NCI-H526 (cell line): Measurements from ENCODE around the gene INHBC.
A peak's percentile ranks its signal among the peaks of the same experiment; 100 is the strongest.

ENCODE experiments used
- DNase-seq, 2 experiments: peaks; one replicate each; lab custom pipeline; 2025; lab: John Stamatoyannopoulos, UW

The INHBC gene

GRCh38 chr12:57469296-57470164 is 34.9 kb downstream of the INHBC start:
- DNase-seq = no peak

GRCh38 chr12:57470286-57470969 is 35.8 kb downstream of the INHBC start:
- no peak for DNase-seq

- DNase-seq = no peak
These were observed 36.5 kb downstream of the INHBC start for GRCh38 chr12:57470970-57471656.

DNA sequence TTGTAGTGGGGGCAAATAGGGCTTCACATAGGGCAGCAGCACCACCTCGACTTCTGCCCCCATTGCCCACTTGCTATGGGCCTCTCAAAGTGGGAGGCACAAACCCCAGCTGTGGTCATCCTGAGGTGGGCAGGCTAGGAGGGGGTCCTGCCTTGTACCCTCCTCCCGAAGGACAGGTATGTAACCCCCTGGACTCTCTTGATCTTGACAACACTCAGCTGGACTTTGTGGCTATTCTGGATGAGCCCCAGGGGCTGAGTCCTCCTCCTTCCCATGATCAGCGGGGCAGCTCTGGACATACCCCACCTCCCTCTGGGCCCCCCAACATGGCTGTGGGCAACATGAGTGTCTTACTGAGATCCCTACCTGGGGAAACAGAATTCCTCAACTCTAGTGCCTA is 37.1 kb downstream of the INHBC start:
- DNase-seq = no peak

DNA sequence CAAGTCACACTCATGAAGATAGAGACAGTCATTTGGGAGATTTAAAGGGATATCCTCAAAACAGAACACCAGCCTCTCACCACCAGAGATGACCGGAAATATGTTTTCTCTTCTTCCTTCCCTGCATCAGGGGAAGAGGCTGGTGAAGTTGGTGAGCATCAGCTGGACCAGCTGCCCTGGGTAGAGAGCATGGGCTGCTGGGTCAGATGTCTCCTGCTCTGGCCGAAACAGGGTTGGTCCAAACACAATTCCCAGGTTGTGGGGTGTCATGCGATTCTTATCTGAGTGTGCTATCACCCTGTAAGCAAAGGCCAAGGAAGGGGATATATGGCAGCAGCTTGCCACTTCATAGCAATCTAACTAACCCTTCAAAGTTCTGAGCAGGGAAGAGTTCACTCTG is 37.8 kb downstream of the INHBC start:
- DNase-seq = no peak

- peak in 1 of 2 experiments; percentile 23 for DNase-seq
These were observed 38.8 kb downstream of the INHBC start for GRCh38 chr12:57473392-57473791.

- no peak for DNase-seq
These were observed 39.3 kb downstream of the INHBC start for GRCh38 chr12:57473886-57474285.

GRCh38 chr12:57474430-57474829 is 39.8 kb downstream of the INHBC start:
- no peak for DNase-seq

DNA sequence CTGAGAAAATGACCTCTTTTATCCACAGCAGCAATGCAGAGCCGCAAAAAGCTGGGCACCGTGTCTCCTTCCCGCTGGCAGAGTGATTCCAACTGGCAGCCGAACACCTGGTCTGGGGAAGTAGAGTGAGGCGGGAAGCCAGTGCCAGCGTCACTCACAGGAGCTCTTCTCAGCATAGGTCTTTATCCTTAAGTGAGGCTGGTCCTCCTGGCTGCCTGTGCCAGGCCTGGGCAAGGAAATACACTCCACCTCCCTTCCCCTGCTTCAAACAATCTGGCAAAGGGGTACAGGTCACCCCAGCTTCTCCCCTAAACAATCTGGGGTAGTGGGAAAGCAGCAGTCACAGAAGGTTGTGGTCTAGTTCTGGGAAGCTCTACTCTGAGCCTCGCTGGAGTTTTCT is 40.3 kb downstream of the INHBC start:
- peak in 1 of 2 experiments; percentile 33 for DNase-seq

DNA sequence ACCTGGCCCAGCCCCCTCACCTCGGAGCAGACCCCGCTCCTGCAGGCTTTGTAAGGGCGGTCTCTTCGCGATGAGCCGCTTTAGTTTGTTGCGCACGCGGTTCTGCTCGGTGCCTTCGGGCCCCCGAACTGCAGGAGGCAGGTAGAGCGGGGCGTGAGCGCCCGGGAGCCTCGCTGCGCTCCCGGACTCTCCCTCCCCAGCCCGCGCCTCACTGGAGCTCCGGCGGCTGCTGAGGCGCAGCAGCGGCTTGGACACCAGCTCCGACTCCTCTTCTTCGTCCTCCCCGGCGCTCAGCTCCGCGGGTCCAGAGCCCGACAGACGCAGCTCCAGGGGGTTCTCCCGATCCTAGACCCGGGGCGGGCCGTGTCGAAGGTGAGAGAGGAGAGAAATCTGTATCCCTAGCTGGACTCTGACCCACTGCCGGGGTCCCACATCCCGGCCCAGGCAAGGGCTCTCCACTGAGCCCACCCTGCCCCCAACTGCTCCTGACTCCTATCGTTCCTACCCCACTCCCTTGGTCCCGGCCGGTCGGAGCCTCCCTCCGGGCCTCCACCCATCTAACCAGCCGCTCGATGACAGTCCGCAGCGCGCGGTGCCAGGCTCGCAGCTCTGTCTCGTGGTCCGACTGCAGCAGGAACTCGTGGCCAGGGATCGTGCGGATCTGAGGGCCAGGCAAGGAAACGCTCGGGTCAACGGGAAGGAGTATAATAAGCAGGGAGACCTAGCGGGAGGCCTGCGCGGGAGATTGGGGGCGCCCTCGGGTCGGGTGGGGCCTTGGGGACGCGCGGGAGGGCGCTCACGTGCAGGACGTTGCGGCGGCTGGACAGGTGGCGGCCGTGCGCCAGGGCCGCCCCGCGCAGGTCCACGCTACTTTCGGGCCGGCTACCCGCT is 40.9 kb downstream of the INHBC start:
- peak in 1 of 2 experiments; percentile 61 for DNase-seq

DNA sequence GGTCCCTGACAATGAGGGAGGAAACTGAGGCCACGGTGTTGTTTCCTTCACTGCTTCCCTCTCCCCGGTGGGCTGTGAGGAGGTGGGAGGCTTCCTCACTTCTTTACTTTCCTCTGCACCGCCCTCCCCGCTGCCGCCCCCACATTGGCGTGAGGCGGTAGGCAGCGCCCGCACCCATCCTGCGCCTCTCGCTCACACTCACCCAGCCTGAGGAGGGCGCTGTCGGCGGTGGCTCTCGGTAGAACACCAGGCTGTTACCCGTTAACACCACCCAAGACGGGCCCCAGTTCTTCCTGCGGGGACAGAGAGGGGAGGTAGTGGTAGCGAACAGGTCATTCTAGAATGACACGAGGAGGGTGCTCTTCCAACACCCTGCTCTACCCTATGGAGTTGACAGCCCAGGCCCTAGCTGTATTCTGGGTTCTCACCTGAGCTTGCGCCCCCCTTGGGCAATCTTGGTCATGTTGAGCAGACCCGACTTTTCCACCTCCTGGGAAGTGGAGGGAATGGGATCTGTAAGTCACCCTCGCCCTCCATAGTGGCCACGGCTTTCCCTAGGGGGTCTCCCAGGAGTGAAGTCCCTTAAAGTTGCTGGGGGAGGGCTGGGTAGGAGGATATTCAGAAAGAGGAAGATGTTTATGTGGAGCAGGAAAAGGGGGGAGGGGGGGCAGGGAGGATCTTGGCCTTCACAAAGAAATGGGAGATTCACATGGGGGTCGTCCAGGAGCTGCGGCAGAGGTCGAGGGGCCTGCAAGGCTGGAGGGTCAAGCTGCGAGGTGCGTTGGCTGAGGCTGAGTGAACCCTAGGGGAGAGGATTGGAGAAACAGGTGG is 41.8 kb downstream of the INHBC start:
- peak in 1 of 2 experiments; percentile 34 for DNase-seq

DNA sequence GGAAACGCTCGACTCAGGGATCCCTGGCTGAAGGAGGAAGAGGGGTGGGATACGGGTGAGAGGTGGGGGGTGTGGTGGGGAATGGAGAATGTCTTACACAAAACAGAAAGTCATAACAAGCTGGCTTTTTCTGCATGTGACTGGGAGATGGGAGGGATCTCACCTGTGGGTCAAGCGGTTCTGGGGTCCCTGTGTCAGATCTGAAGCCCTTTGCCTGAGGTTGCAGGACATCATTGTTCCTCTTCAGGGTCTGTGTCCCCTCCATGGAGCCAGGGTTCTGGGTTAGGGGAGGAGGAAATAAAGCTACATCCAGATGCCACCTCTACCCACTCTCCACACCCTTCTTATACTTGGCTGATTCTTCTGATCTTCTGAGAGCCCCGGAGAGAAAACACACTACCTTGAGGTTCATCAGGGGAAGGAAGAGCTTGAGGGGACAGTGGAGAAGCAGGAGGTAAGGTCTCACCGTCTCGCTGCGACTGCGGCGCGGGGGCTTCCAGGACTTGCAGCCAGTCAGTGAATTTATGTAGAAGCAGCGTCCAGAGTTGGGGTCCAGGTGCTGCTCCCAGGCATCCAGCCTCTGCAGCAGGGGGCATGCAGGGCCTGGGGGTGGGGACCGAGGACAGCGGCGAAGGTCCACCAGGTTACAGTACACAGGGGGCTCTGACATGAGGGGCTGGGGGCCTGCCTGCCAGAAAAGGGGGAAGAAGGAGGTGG is 42.6 kb downstream of the INHBC start:
- DNase-seq = no peak

- no peak for DNase-seq
These were observed 43.4 kb downstream of the INHBC start for GRCh38 chr12:57477710-57478681.

GRCh38 chr12:57479043-57479375 is 44.4 kb downstream of the INHBC start:
- DNase-seq = no peak

DNA sequence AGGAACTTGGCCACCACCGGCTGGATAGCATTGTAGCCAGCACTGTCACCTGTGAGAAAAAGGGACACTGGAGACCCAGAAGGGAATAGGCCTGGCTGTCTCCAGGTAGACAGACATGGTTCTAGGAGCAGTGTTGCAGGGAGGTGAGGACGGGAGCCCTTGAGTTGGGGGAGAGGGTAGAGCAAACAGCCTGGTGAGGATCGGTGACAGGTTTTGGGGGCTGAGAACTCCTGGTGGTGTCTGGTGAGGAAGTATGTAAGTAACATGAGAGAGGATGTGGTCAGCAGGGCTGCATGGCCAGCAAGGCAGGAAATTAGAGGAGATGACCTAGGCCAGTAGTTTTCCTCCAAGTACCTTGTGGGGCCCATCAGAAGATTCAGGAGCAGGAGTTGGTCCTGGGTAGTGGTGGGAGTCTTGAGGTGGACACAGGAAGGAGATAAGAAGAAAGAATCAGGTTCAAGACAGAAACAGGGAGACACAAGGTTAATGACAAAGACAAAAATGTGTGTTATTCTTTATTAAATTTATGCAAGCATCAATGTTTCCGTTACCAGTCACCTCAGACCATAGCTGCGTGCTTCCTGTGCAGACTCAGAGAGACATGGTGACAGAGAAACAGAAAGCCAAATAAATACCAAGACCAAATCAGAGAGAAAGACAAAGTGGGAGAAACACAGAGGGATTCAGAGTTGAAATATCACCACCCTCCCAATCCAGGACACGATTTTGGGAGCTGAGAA is 45.0 kb downstream of the INHBC start, which contains the start of gene ARHGAP9:
ARHGAP9 (minus strand) TSS at position 491 of the 740 bp plus-strand sequence; CDS start at position 31, 460 bp downstream.
- DNase-seq = no peak

- DNase-seq = no peak
These were observed 47.1 kb downstream of the INHBC start for GRCh38 chr12:57481671-57482070.

DNA sequence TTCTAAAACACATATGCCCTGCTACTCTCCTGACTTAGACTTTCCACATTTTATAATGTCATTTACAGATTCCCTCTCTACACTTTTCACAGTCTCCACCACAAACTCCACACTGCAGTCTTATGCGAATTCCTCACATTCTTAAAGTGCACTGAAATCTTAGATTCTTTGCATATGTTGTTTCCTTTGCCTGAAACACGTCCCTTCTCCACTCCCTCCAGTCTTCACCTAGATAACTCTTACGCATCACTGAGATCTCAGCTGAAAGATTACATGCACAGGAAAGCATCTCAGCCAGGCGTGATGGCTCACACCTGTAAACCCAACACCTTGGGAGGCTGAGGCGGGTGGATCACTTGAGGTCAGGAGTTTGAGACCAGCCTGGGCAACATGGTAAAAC is 48.9 kb downstream of the INHBC start:
- DNase-seq = no peak

GRCh38 chr12:57485695-57486094 is 51.1 kb downstream of the INHBC start:
- no peak for DNase-seq
